8988T (cell line): ENCODE data around the gene SLC6A6.
"Not testable (repeated sequence)": the region's sequence is repeated elsewhere in the genome, so short reads cannot be mapped to it uniquely, and the experiment has no call there.

Source experiments
- DNase-seq: peaks from one replicate; pipeline ENCODE4 v3.0.0; 2011

Gene SLC6A6

GRCh38 chr3:14508966-14509795 is 106.8 kb downstream of the SLC6A6 start:
- peak; percentile 96 for DNase-seq

GRCh38 chr3:14509796-14510100 is 107.3 kb downstream of the SLC6A6 start:
- DNase-seq = no peak

GRCh38 chr3:14510838-14511622 is 108.6 kb downstream of the SLC6A6 start:
- DNase-seq = no peak

- no peak for DNase-seq
These were observed 109.3 kb downstream of the SLC6A6 start for GRCh38 chr3:14511623-14512280.

GRCh38 chr3:14512281-14512941 is 110.0 kb downstream of the SLC6A6 start:
- DNase-seq = no peak

GRCh38 chr3:14512942-14513327 is 110.5 kb downstream of the SLC6A6 start:
- no peak for DNase-seq

- no peak for DNase-seq
These were observed 111.3 kb downstream of the SLC6A6 start for GRCh38 chr3:14513566-14514322.

- DNase-seq = no peak
These were observed 111.9 kb downstream of the SLC6A6 start for GRCh38 chr3:14514323-14514720.

GRCh38 chr3:14515526-14515925 is 113.1 kb downstream of the SLC6A6 start:
- not testable (repeated sequence) for DNase-seq

- DNase-seq = no peak
These were observed 114.4 kb downstream of the SLC6A6 start for GRCh38 chr3:14516738-14517345.

- no peak for DNase-seq
These were observed 115.4 kb downstream of the SLC6A6 start for GRCh38 chr3:14517601-14518431.

GRCh38 chr3:14518432-14518802 is 116.0 kb downstream of the SLC6A6 start:
- DNase-seq = no peak

GRCh38 chr3:14518893-14519292 is 116.5 kb downstream of the SLC6A6 start:
- DNase-seq = no peak

GRCh38 chr3:14519406-14519805 is 117.0 kb downstream of the SLC6A6 start:
- DNase-seq = no peak

GRCh38 chr3:14520149-14520548 is 117.7 kb downstream of the SLC6A6 start:
- no peak for DNase-seq

GRCh38 chr3:14520967-14521366 is 118.6 kb downstream of the SLC6A6 start:
- DNase-seq = no peak

GRCh38 chr3:14521611-14522010 is 119.2 kb downstream of the SLC6A6 start:
- DNase-seq = no peak

- no peak for DNase-seq
These were observed 119.8 kb downstream of the SLC6A6 start for GRCh38 chr3:14522129-14522691.

GRCh38 chr3:14522768-14523167 is 120.4 kb downstream of the SLC6A6 start:
- no peak for DNase-seq

GRCh38 chr3:14523792-14524191 is 121.4 kb downstream of the SLC6A6 start:
- DNase-seq = no peak

- DNase-seq = no peak
These were observed 121.9 kb downstream of the SLC6A6 start for GRCh38 chr3:14524311-14524711.
